PC-3 (cell line): Measurements from ENCODE around the gene ARG1. TPM values are rescaled to one million over a fixed set of nuclear protein-coding genes. Genes with fewer than 3 reads are reported as not detected.

Source experiments
- ATAC-seq: fragments of 200-7000 bp; cut with Tn5 transposase; 2 replicates; pipeline ENCODE4 v1.9.1; 2020; ENCODE audit warnings: mild to moderate bottlenecking, moderate library complexity
- BruUV-seq: library from RNA; stranded (reverse); fragments of 400-500 nt; replicated peaks from 2 replicates; lab custom pipeline; 2021; lab: Mats Ljungman, UMichigan
- CTCF ChIA-PET: fragments of 300-600 bp; sonication (Branson Sonifier 250); formaldehyde crosslinking; loops from one replicate; lab custom pipeline; 2022; ENCODE audit warnings: antibody characterized with exemption; lab: Charles Lee
- POLR2A ChIA-PET: fragments of 300-600 bp; sonication (Branson Sonifier 250); formaldehyde crosslinking; loops from one replicate; lab custom pipeline; 2022; ENCODE audit warnings: antibody characterized with exemption; ENCODE audit not compliant: unreplicated experiment; lab: Charles Lee
- DNase-seq: peaks from one replicate; pipeline ENCODE4 v3.0.0-alpha.2; 2015
- H2AFZ ChIP-seq: fragments of 300-600 bp; sonication (generic); 2 replicates; pipeline ENCODE4 v1.6.0; 2016; ENCODE audit warnings: antibody characterized with exemption, low read length
- H3F3A ChIP-seq: fragments of 300-600 bp; sonication (generic); one replicate; pipeline ENCODE4 v1.6.0; 2017; ENCODE audit warnings: antibody characterized with exemption, low read length, control low read depth, mild to moderate bottlenecking; ENCODE audit not compliant: unreplicated experiment
- H3K27ac ChIP-seq: fragments of 300-600 bp; sonication (generic); 2 replicates; pipeline ENCODE4 v1.5.1; 2016; ENCODE audit warnings: mild to moderate bottlenecking, low read length
- H3K27me3 ChIP-seq: fragments of 300-600 bp; sonication (generic); 2 replicates; pipeline ENCODE4 v1.6.1; 2016; ENCODE audit warnings: low read length, mixed read lengths
- H3K36me3 ChIP-seq: fragments of 300-600 bp; sonication (generic); 2 replicates; pipeline ENCODE4 v1.6.1; 2016; ENCODE audit warnings: low read depth, mixed run types, low read length, mixed read lengths
- H3K4me1 ChIP-seq: fragments of 300-600 bp; sonication (generic); 2 replicates; pipeline ENCODE4 v1.5.1; 2016; ENCODE audit warnings: low read length; ENCODE audit not compliant: insufficient read depth
- H3K4me2 ChIP-seq: fragments of 300-600 bp; sonication (generic); 2 replicates; pipeline ENCODE4 v1.6.0; 2016; ENCODE audit warnings: low read length
- H3K4me3 ChIP-seq: fragments of 300-600 bp; sonication (generic); 2 replicates; pipeline ENCODE4 v1.5.1; 2016; ENCODE audit warnings: mild to moderate bottlenecking, low read length, mixed read lengths
- H3K79me2 ChIP-seq: fragments of 300-600 bp; sonication (generic); 2 replicates; pipeline ENCODE4 v1.6.1; 2017; ENCODE audit warnings: low read length, mixed read lengths
- H3K9ac ChIP-seq: fragments of 300-600 bp; sonication (generic); 2 replicates; pipeline ENCODE4 v1.6.0; 2016; ENCODE audit warnings: mild to moderate bottlenecking, low read length
- H3K9me2 ChIP-seq: fragments of 300-600 bp; sonication (generic); replicated peaks from 2 replicates; pipeline ENCODE4 v1.6.1; 2016; ENCODE audit warnings: mixed run types, low read length, mixed read lengths
- H3K9me3 ChIP-seq: fragments of 300-600 bp; sonication (generic); 2 replicates; pipeline ENCODE4 v1.6.1; 2016; ENCODE audit warnings: low read length, mixed read lengths
- H4K20me1 ChIP-seq: fragments of 300-600 bp; sonication (generic); 2 replicates; pipeline ENCODE4 v1.6.1; 2016; ENCODE audit warnings: low read length, mixed read lengths
- EZH2 ChIP-seq: fragments of 300-600 bp; sonication (generic); IDR thresholded peaks from one replicate; pipeline ENCODE4 v1.6.1; 2017; ENCODE audit warnings: antibody characterized with exemption, mild to moderate bottlenecking, low read length; ENCODE audit not compliant: unreplicated experiment
- EZH2phosphoT487 ChIP-seq: fragments of 300-600 bp; sonication (generic); IDR thresholded peaks from 2 replicates; pipeline ENCODE4 v1.6.1; 2018; ENCODE audit warnings: mild to moderate bottlenecking, antibody characterized with exemption, low read length, borderline replicate concordance
- intact Hi-C: fragments of 100-400 bp; cut with micrococcal nuclease; formaldehyde crosslinking; loops from 2 replicates; pipeline ENCODE4 v1.9.0; 2023
- total RNA-seq: library from RNA; depleted of rRNA; stranded (reverse); fragments of >200 nt; gene quantifications from 2 replicates; pipeline ENCODE4 v1.2.3, GENCODE V29; 2014
- TF ChIP-seq, protein P1 (sequence below): fragments of 300-600 bp; sonication (generic); conservative IDR thresholded peaks from 2 replicates; pipeline ENCODE4 v1.5.1; 2017; ENCODE audit warnings: antibody characterized with exemption, low read depth, mild to moderate bottlenecking, low read length

Gene ARG1
- total RNA-seq, 1 experiment from 2014 or later, result not detected

- Histone ChIP-seq H3K9me3 (no peaks in the 10 kb centered on the region), H3K36me3 (no peaks in the 10 kb centered on the region), H3K4me3 (no peak overlapping the region), H3K79me2 (no peaks in the 10 kb centered on the region), H3K9me2 (no peaks in the 10 kb centered on the region), H3K4me2 (no peak overlapping the region), H2AFZ (no peak overlapping the region), H3K9ac (no peak overlapping the region), H3K27me3 (no peaks in the 10 kb centered on the region), H3K4me1 (no peaks in the 10 kb centered on the region), H3F3A (no peaks in the 10 kb centered on the region), H3K27ac (no peak overlapping the region), H4K20me1 (no peaks in the 10 kb centered on the region)
- intact Hi-C loops, result no loop called here
- TF ChIP-seq EZH2phosphoT487 (no peak), EZH2 (no peak)
- TF ChIP-seq, protein P1, sequence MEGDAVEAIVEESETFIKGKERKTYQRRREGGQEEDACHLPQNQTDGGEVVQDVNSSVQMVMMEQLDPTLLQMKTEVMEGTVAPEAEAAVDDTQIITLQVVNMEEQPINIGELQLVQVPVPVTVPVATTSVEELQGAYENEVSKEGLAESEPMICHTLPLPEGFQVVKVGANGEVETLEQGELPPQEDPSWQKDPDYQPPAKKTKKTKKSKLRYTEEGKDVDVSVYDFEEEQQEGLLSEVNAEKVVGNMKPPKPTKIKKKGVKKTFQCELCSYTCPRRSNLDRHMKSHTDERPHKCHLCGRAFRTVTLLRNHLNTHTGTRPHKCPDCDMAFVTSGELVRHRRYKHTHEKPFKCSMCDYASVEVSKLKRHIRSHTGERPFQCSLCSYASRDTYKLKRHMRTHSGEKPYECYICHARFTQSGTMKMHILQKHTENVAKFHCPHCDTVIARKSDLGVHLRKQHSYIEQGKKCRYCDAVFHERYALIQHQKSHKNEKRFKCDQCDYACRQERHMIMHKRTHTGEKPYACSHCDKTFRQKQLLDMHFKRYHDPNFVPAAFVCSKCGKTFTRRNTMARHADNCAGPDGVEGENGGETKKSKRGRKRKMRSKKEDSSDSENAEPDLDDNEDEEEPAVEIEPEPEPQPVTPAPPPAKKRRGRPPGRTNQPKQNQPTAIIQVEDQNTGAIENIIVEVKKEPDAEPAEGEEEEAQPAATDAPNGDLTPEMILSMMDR, result no peak
- ChIA-PET CTCF (no interaction called here), POLR2A (no interaction called here)
- no TSS peak for BruUV-seq
- DNase-seq (no peak), ATAC-seq (no peak)
Observed at GRCh38 chr6:131568726-131569125, 4.3 kb upstream of the ARG1 start.

GRCh38 chr6:131574133-131574532, 1.1 kb downstream of the ARG1 start:
- no peak overlapping the region for H3K4me2 ChIP-seq
- no peak overlapping the region for H3K4me3 ChIP-seq
- BruUV-seq, result no TSS peak
- H3K9me2 ChIP-seq, result no peaks in the 10 kb centered on the region
- TF ChIP-seq EZH2phosphoT487, result no peak
- TF ChIP-seq, protein P1, result no peak
- TF ChIP-seq EZH2, result no peak
- no peak overlapping the region for H2AFZ ChIP-seq
- intact Hi-C loops, result no loop called here
- H3K27me3 ChIP-seq, result no peaks in the 10 kb centered on the region
- CTCF ChIA-PET, result no interaction called here
- no peaks in the 10 kb centered on the region for H4K20me1 ChIP-seq
- POLR2A ChIA-PET, result no interaction called here
- ATAC-seq (no peak), DNase-seq (no peak)
- no peaks in the 10 kb centered on the region for H3K79me2 ChIP-seq
- H3F3A ChIP-seq, result no peaks in the 10 kb centered on the region
- no peak overlapping the region for H3K9ac ChIP-seq
- H3K36me3 ChIP-seq, result no peaks in the 10 kb centered on the region
- no peaks in the 10 kb centered on the region for H3K4me1 ChIP-seq
- H3K9me3 ChIP-seq, result no peaks in the 10 kb centered on the region
- no peak overlapping the region for H3K27ac ChIP-seq

GRCh38 chr6:131574686-131575085, 1.7 kb downstream of the ARG1 start:
- no peak overlapping the region for H3K4me2 ChIP-seq
- DNase-seq (no peak), ATAC-seq (no peak)
- no peaks in the 10 kb centered on the region for H4K20me1 ChIP-seq
- H3K79me2 ChIP-seq, result no peaks in the 10 kb centered on the region
- 0 out of 2 replicates have a peak, but pooled peaks cover 3% of the 10 kb centered on the region for H3K36me3 ChIP-seq
- ChIA-PET CTCF (no interaction called here), POLR2A (no interaction called here)
- no peaks in the 10 kb centered on the region for H3K9me2 ChIP-seq
- no peaks in the 10 kb centered on the region for H3K4me1 ChIP-seq
- no peak overlapping the region for H3K27ac ChIP-seq
- H3K9me3 ChIP-seq, result no peaks in the 10 kb centered on the region
- no peak overlapping the region for H3K9ac ChIP-seq
- TF ChIP-seq EZH2phosphoT487 (no peak), EZH2 (no peak)
- TF ChIP-seq, protein P1, result no peak
- H2AFZ ChIP-seq, result no peak overlapping the region
- BruUV-seq, result no TSS peak
- H3K27me3 ChIP-seq, result no peaks in the 10 kb centered on the region
- H3F3A ChIP-seq, result no peaks in the 10 kb centered on the region
- no peak overlapping the region for H3K4me3 ChIP-seq
- intact Hi-C loops, result no loop called here
